ENCODE data around the gene COIL. TPM values are rescaled to one million over a fixed set of nuclear protein-coding genes. Genes with fewer than 3 reads are reported as not detected.

COIL gene
- total and polyA plus RNA-seq, 2 donors (not counting 1 experiment from before 2014, with no cell fraction given), result 3.7 to 19.8 TPM

DNA sequence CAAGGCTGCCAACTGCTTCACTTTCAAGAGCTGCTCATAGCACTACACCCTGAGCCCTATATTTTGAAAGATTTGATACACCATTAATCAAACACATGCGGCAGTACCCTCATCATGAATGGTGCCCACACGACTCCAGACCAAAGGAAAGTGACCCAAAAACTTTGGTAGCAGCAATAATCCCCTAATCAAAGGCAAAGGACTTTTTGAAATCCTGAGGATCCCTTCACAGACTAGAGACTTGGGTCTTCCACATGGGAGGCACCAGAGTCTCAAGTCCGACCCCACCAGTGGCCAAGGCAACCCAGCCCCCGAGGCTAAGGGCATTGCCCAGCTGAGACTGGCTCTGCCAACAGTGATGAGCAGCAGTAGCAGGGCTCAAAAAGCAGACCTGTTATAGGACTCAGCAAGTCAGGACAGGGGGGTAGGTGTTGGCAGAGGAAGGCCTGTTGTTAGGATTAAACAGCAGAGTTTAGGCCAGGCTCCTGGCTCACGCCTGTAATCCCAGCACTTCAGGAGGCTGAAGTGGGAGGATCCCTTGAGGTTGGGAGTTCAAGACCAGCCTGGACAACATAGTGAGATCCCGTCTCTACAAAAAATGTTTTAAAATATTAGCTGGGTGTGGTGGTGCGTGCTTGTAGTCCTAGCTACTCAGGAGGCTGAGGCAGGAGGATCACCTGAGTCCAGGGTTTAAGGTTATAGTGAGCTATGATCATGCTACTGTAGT, 50.2 kb downstream of the COIL start:
- 78% methylated on average over 7 of the region's 7 CpGs for WGBS (ENCODE audit: insufficient coverage)
- Histone ChIP-seq H3K79me2 (ENCODE audit: control insufficient read depth, insufficient read depth, low read length) (peaks cover 72% of the 10 kb centered on the region), H4K20me1 (ENCODE audit: control insufficient read depth, insufficient read depth, low read length, poor library complexity, severe bottlenecking) (peaks cover 40% of the 10 kb centered on the region), H3K9ac (ENCODE audit: low read length) (peak overlapping the region; percentile 2), H3K4me1 (ENCODE audit: control insufficient read depth in 2 of 2, insufficient read depth in 2 of 2, low read length in 2 of 2) (peaks cover 66 to 78% of the 10 kb centered on the region in 2 donors), H3K9me3 (ENCODE audit: control extremely low read depth in 1 of 3, control insufficient read depth in 2 of 3, insufficient read depth in 1 of 3, low read length in 2 of 3) (no peaks in the 10 kb centered on the region), H2AFZ (ENCODE audit: insufficient read depth, low read depth, low read length, poor library complexity, severe bottlenecking) (no peak overlapping the region), H3K27ac (ENCODE audit: low read length in 2 of 2) (peak overlapping the region; percentile 37 to 76), H3K4me3 (ENCODE audit: control extremely low read depth in 1 of 5, extremely low read depth in 1 of 5, insufficient read depth in 1 of 5, low read depth in 2 of 5, low read length in 4 of 5) (no peak overlapping the region), H3K27me3 (replicated peaks in 1 of 4; ENCODE audit: control extremely low read depth in 1 of 4, control insufficient read depth in 3 of 4, insufficient read depth in 4 of 4, low read length in 3 of 4) (no peaks in the 10 kb centered on the region), H3K4me2 (replicated peaks; ENCODE audit: low read depth, low read length, poor library complexity, severe bottlenecking) (peak overlapping the region; percentile 55), H3K36me3 (replicated peaks in 1 of 2; ENCODE audit: control extremely low read depth in 1 of 2, control insufficient read depth in 1 of 2, extremely low read depth in 1 of 2, insufficient read depth in 2 of 2, low read length in 1 of 2) (peaks cover 5 to 19% of the 10 kb centered on the region in 2 experiments)
- Mint-ChIP-seq H3K4me1 (peaks cover 84% of the 10 kb centered on the region), H3K27me3 (no peaks in the 10 kb centered on the region), H3K9me3 (ENCODE audit: insufficient read depth) (no peaks in the 10 kb centered on the region), H3K27ac (peak overlapping the region; percentile 67), H3K4me3 (peak overlapping the region; percentile 34)
- TF ChIP-seq, protein P1, sequence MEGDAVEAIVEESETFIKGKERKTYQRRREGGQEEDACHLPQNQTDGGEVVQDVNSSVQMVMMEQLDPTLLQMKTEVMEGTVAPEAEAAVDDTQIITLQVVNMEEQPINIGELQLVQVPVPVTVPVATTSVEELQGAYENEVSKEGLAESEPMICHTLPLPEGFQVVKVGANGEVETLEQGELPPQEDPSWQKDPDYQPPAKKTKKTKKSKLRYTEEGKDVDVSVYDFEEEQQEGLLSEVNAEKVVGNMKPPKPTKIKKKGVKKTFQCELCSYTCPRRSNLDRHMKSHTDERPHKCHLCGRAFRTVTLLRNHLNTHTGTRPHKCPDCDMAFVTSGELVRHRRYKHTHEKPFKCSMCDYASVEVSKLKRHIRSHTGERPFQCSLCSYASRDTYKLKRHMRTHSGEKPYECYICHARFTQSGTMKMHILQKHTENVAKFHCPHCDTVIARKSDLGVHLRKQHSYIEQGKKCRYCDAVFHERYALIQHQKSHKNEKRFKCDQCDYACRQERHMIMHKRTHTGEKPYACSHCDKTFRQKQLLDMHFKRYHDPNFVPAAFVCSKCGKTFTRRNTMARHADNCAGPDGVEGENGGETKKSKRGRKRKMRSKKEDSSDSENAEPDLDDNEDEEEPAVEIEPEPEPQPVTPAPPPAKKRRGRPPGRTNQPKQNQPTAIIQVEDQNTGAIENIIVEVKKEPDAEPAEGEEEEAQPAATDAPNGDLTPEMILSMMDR (IDR thresholded peaks at IDR 0.05), result no peak
- no peak for TF ChIP-seq EZH2 (IDR thresholded peaks at IDR 0.05; ENCODE audit: borderline replicate concordance, insufficient read depth, low read depth, low read length, poor library complexity, severe bottlenecking)
- CTCF ChIA-PET, result interaction anchor here (0.9 to 1.5 kb wide), 5 partner anchors 13 to 91 kb away, joined by 3 to 4 read pairs (median 3); no protein-coding TSS in a partner anchor
- ATAC-seq (ENCODE audit: low read depth) (no peak), DNase-seq (no peak)
- POLR2A ChIA-PET, result interaction anchor here (1.2 kb wide), 1 partner anchor 68 kb away, joined by 3 read pairs; no protein-coding TSS in a partner anchor
- intact Hi-C loops (cut with micrococcal nuclease), result no loop called here

Measured in B cell (primary cell).